HepG2 (cell line): ENCODE results near the gene GNL1. TPM values are rescaled to one million over a fixed set of nuclear protein-coding genes. Genes with fewer than 3 reads are reported as not detected.

Experiments used
- ARID3A ChIP-seq: IDR thresholded peaks from 2 replicates; pipeline ENCODE4 v1.6.1; 2012; ENCODE audit warnings: low read depth, low read length, improper control_type of control experiment
- CREM ChIP-seq, 2 experiments: sonication (generic) in 1 of 2; formaldehyde crosslinking in 1 of 2; IDR thresholded peaks; 2 replicates each; pipeline versions ENCODE4 v1.4.0 to v1.6.1; 2016 to 2020; ENCODE audit warnings: antibody characterized with exemption in 1 of 2, mild to moderate bottlenecking in 1 of 2, missing genetic modification reagents in 1 of 2
- DNMT3B ChIP-seq: conservative IDR thresholded peaks from 2 replicates; pipeline ENCODE4 v1.6.1; 2016; ENCODE audit warnings: missing biosample characterization, control low read depth
- EP300 ChIP-seq, 3 experiments: sonication (generic) in 1 of 3; formaldehyde crosslinking in 1 of 3; IDR thresholded peaks; 2 replicates each; pipeline versions ENCODE4 v1.5.1 to v1.6.1; 2011 to 2020; ENCODE audit warnings: low read depth in 2 of 3, low read length in 2 of 3, borderline replicate concordance in 1 of 3, improper control_type of control experiment in 1 of 3, mild to moderate bottlenecking in 1 of 3, missing genetic modification reagents in 1 of 3, moderate library complexity in 1 of 3
- FOXK2 ChIP-seq: fragments of 450-650 bp; IDR thresholded peaks from 2 replicates; pipeline ENCODE4 v1.6.1; 2016
- HIVEP1 ChIP-seq: sonication (generic); formaldehyde crosslinking; IDR thresholded peaks from 2 replicates; pipeline ENCODE4 v1.4.0; 2020; ENCODE audit warnings: mild to moderate bottlenecking, missing genetic modification reagents
- HOXA5 ChIP-seq: sonication (generic); formaldehyde crosslinking; IDR thresholded peaks from 2 replicates; pipeline ENCODE4 v1.4.0; 2020; ENCODE audit warnings: missing genetic modification reagents
- NFE2L1 ChIP-seq: sonication (generic); formaldehyde crosslinking; IDR thresholded peaks from 2 replicates; pipeline ENCODE4 v1.4.0; 2020; ENCODE audit warnings: missing genetic modification reagents, mild to moderate bottlenecking, borderline replicate concordance
- NFIC ChIP-seq: IDR thresholded peaks from 2 replicates; pipeline ENCODE4 v1.6.1; 2012; ENCODE audit warnings: mild to moderate bottlenecking, low read length, inconsistent platforms
- NR3C1 ChIP-seq: sonication (generic); formaldehyde crosslinking; IDR thresholded peaks from 2 replicates; pipeline ENCODE4 v1.4.0; 2020; ENCODE audit warnings: missing genetic modification reagents
- RBFOX2 ChIP-seq: fragments of 200-400 bp; formaldehyde crosslinking; IDR thresholded peaks from 2 replicates; pipeline ENCODE4 v1.6.1; 2017; ENCODE audit warnings: low read depth, mild to moderate bottlenecking, low read length
- TFDP1 ChIP-seq: IDR thresholded peaks from 2 replicates; pipeline ENCODE4 v1.6.1; 2016; ENCODE audit warnings: missing compliant biosample characterization, missing genetic modification reagents, borderline replicate concordance
- ZFP1 ChIP-seq: IDR thresholded peaks from 2 replicates; pipeline ENCODE4 v1.6.1; 2016
- ZFY ChIP-seq: sonication (generic); formaldehyde crosslinking; IDR thresholded peaks from 2 replicates; pipeline ENCODE4 v1.4.0; 2020; ENCODE audit warnings: missing genetic modification reagents
- ZNF230 ChIP-seq: sonication (generic); formaldehyde crosslinking; IDR thresholded peaks from 2 replicates; pipeline ENCODE4 v1.4.0; 2020; ENCODE audit warnings: mild to moderate bottlenecking, missing genetic modification reagents
- ZNF34 ChIP-seq: sonication (generic); formaldehyde crosslinking; IDR thresholded peaks from 2 replicates; pipeline ENCODE4 v1.4.0; 2020; ENCODE audit warnings: mild to moderate bottlenecking, missing genetic modification reagents, borderline replicate concordance
- ZNF543 ChIP-seq: sonication (generic); formaldehyde crosslinking; IDR thresholded peaks from 2 replicates; pipeline ENCODE4 v1.4.0; 2020; ENCODE audit warnings: mild to moderate bottlenecking, missing genetic modification reagents
- ZNF670 ChIP-seq: sonication (generic); formaldehyde crosslinking; IDR thresholded peaks from 2 replicates; pipeline ENCODE4 v1.8.0; 2022; ENCODE audit warnings: mild to moderate bottlenecking, missing genetic modification reagents, borderline replicate concordance
- polyA plus RNA-seq, 8 experiments: library from polyadenylated mRNA; depleted of rRNA in 3 of 8; stranded (reverse) in 7 of 8; unstranded in 1 of 8; fragments of >200 nt; fragmentation: Illumina TruSeq in 4 of 8; extraction: Trizol in 4 of 8; gene quantifications; 2 replicates each; pipeline versions ENCODE4 v1.2.1 to v1.2.3, GENCODE V29; 2011 to 2016; ENCODE audit warnings: low read depth in 4 of 8, missing spikeins in 1 of 8, mixed read lengths in 1 of 8; ENCODE audit not compliant: insufficient read depth in 1 of 8
- total RNA-seq, 5 experiments: library from RNA; depleted of rRNA; stranded (reverse); fragments of >200 nt; fragmentation: Illumina TruSeq; extraction: Trizol; gene quantifications; 2 replicates each; pipeline ENCODE4 v1.2.3, GENCODE V29; 2016; ENCODE audit warnings: low read depth in 1 of 5
- TF ChIP-seq, protein P1 (sequence below): sonication (generic); formaldehyde crosslinking; IDR thresholded peaks from 2 replicates; pipeline ENCODE4 v1.4.0; 2020; ENCODE audit warnings: missing genetic modification reagents, borderline replicate concordance
- TF ChIP-seq, protein P2 (sequence below): sonication (generic); formaldehyde crosslinking; IDR thresholded peaks from 2 replicates; pipeline ENCODE4 v1.4.0; 2020; ENCODE audit warnings: missing genetic modification reagents; ENCODE audit errors: not compliant biosample characterization
- TF ChIP-seq, protein P3 (sequence below): IDR thresholded peaks from 2 replicates; pipeline ENCODE4 v1.6.1; 2016; ENCODE audit warnings: missing compliant biosample characterization, missing genetic modification reagents, borderline replicate concordance

The GNL1 gene
- total and polyA plus RNA-seq, 2 of the 13 experiments (the other 11 are each of a cell fraction or from before 2014, with no cell fraction given) = 35.0 to 55.6 TPM

DNA sequence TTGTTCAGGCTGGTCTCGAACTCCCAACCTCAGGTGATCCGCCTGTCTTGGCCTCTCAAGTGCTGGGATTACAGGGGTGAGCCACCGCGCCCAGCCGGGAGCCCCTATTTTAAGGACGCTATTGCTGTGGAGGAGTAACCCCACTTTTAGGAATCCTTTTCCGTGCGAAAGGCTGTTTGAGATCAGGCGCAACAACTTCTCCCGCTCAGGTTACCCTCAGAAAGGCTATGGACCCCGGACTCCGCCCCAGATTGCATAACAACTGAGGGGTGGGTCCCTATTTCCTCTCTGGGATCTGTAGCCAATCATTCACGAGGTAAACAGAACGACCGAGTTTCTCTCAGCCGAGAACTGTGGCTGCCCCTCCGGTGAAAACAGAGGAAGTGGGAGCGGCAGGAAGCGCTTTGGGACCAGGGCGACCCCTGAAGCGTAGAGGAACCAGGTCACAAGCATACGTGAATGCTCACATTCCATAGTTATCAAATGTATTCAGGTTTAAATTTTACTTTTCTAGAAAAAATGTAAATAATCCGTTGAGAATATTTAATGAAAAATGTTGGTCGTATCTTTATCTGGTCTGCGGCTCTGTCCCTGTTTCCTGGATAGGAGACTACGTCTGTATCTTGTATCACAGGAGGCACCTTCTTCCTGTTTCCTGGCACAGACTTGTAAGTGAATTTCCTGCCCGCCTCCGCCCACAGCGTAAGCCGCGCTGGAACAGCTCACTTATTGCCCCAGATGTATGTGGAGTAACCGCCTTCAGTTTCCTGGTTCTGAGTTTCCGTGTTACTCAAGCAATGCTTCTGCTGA lies 40.1 kb downstream of the GNL1 start (continued):
- TF ChIP-seq CREM (IDR thresholded peaks at IDR 0.05) = 0 out of 2 replicates have a peak, but pooled peaks have one; percentile 32
- no peak for TF ChIP-seq CREM (CRISPR knock-in tag; IDR thresholded peaks at IDR 0.05)
- TF ChIP-seq, protein P1, sequence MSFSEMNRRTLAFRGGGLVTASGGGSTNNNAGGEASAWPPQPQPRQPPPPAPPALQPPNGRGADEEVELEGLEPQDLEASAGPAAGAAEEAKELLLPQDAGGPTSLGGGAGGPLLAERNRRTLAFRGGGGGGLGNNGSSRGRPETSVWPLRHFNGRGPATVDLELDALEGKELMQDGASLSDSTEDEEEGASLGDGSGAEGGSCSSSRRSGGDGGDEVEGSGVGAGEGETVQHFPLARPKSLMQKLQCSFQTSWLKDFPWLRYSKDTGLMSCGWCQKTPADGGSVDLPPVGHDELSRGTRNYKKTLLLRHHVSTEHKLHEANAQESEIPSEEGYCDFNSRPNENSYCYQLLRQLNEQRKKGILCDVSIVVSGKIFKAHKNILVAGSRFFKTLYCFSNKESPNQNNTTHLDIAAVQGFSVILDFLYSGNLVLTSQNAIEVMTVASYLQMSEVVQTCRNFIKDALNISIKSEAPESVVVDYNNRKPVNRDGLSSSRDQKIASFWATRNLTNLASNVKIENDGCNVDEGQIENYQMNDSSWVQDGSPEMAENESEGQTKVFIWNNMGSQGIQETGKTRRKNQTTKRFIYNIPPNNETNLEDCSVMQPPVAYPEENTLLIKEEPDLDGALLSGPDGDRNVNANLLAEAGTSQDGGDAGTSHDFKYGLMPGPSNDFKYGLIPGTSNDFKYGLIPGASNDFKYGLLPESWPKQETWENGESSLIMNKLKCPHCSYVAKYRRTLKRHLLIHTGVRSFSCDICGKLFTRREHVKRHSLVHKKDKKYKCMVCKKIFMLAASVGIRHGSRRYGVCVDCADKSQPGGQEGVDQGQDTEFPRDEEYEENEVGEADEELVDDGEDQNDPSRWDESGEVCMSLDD = peak; percentile 87
- 0 out of 2 replicates have a peak, but pooled peaks have one; percentile 16 for TF ChIP-seq ARID3A
- no peak; a peak in 1 of 4 replicates for TF ChIP-seq EP300 (IDR thresholded peaks at IDR 0.05; ENCODE audit: low read depth in 2 of 2, low read length in 2 of 2)
- no peak; the same call in 1 of the 2 replicates for TF ChIP-seq EP300 (CRISPR knock-in tag; IDR thresholded peaks at IDR 0.05; ENCODE audit: borderline replicate concordance)
- TF ChIP-seq, protein P2, sequence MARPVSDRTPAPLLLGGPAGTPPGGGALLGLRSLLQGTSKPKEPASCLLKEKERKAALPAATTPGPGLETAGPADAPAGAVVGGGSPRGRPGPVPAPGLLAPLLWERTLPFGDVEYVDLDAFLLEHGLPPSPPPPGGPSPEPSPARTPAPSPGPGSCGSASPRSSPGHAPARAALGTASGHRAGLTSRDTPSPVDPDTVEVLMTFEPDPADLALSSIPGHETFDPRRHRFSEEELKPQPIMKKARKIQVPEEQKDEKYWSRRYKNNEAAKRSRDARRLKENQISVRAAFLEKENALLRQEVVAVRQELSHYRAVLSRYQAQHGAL (CRISPR knock-in tag) = peak; percentile 55
- no peak for TF ChIP-seq DNMT3B
- TF ChIP-seq RBFOX2 = peak; percentile 70
- TF ChIP-seq ZNF543 (CRISPR knock-in tag) = no peak
- no peak for TF ChIP-seq TFDP1 (CRISPR knock-in tag)
- TF ChIP-seq, protein P3, sequence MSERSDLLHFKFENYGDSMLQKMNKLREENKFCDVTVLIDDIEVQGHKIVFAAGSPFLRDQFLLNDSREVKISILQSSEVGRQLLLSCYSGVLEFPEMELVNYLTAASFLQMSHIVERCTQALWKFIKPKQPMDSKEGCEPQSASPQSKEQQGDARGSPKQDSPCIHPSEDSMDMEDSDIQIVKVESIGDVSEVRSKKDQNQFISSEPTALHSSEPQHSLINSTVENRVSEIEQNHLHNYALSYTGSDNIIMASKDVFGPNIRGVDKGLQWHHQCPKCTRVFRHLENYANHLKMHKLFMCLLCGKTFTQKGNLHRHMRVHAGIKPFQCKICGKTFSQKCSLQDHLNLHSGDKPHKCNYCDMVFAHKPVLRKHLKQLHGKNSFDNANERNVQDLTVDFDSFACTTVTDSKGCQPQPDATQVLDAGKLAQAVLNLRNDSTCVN (CRISPR knock-in tag) = peak; percentile 62; the same call in 1 of the 2 replicates
- no peak for TF ChIP-seq ZNF34 (CRISPR knock-in tag)
- peak; percentile 69; the same call in 1 of the 2 replicates for TF ChIP-seq HOXA5 (CRISPR knock-in tag)
- TF ChIP-seq FOXK2 = peak; percentile 75
- peak; percentile 91 for TF ChIP-seq ZNF670
- TF ChIP-seq NFE2L1 (CRISPR knock-in tag) = no peak
- peak; percentile 25; the same call in 1 of the 2 replicates for TF ChIP-seq ZFY (CRISPR knock-in tag)
- no peak for TF ChIP-seq NR3C1 (CRISPR knock-in tag)
- TF ChIP-seq ZNF230 (CRISPR knock-in tag) = 0 out of 2 replicates have a peak, but pooled peaks have one; percentile 22
- TF ChIP-seq HIVEP1 (CRISPR knock-in tag) = peak; percentile 69
- TF ChIP-seq NFIC = peak; percentile 42; the same call in 1 of the 2 replicates
- no peak for TF ChIP-seq ZFP1 (CRISPR knock-in tag)
